Measurements from ENCODE around the gene ADGRD1.
"Not testable (repeated sequence)": the region's sequence is repeated elsewhere in the genome, so short reads cannot be mapped to it uniquely, and the experiment has no call there.

ADGRD1 gene

GRCh38 chr12:130937546-130937945, 16.2 kb upstream of the ADGRD1 start:
- DNase-seq (ENCODE audit: low read depth in 2 of 2), result not testable (repeated sequence)

GRCh38 chr12:130938186-130938585, 15.5 kb upstream of the ADGRD1 start:
- DNase-seq (ENCODE audit: low read depth in 2 of 2), result no peak

GRCh38 chr12:130944878-130945277, 8.8 kb upstream of the ADGRD1 start:
- DNase-seq (ENCODE audit: low read depth in 2 of 2), result no peak

GRCh38 chr12:130945786-130946492, 7.8 kb upstream of the ADGRD1 start:
- no peak for DNase-seq (ENCODE audit: low read depth in 2 of 2)

- DNase-seq (ENCODE audit: low read depth in 2 of 2), result no peak
These were observed 6.6 kb upstream of the ADGRD1 start for GRCh38 chr12:130947028-130947613.

- DNase-seq (ENCODE audit: low read depth in 2 of 2), result no peak
These were observed 5.6 kb upstream of the ADGRD1 start for GRCh38 chr12:130948136-130948535.

- no peak for DNase-seq (ENCODE audit: low read depth in 2 of 2)
These were observed 5.0 kb upstream of the ADGRD1 start for GRCh38 chr12:130948751-130949150.

GRCh38 chr12:130949806-130950205, 3.9 kb upstream of the ADGRD1 start:
- no peak for DNase-seq (ENCODE audit: low read depth in 2 of 2)

GRCh38 chr12:130951636-130952035, 2.1 kb upstream of the ADGRD1 start:
- no peak for DNase-seq (ENCODE audit: low read depth in 2 of 2)

GRCh38 chr12:130952171-130952954, 1.3 kb upstream of the ADGRD1 start:
- DNase-seq (ENCODE audit: low read depth in 2 of 2), result no peak

- no peak for DNase-seq (ENCODE audit: low read depth in 2 of 2)
These were observed 781 bp downstream of the ADGRD1 start for GRCh38 chr12:130954544-130954831.

- DNase-seq (ENCODE audit: low read depth in 2 of 2), result no peak
These were observed 1.6 kb downstream of the ADGRD1 start for GRCh38 chr12:130955238-130955816.

- no peak for DNase-seq (ENCODE audit: low read depth in 2 of 2)
These were observed 2.3 kb downstream of the ADGRD1 start for GRCh38 chr12:130956009-130956408.

- no peak for DNase-seq (ENCODE audit: low read depth in 2 of 2)
These were observed 3.0 kb downstream of the ADGRD1 start for GRCh38 chr12:130956456-130957303.

- no peak for DNase-seq (ENCODE audit: low read depth in 2 of 2)
These were observed 3.6 kb downstream of the ADGRD1 start for GRCh38 chr12:130957304-130957621.

- DNase-seq (ENCODE audit: low read depth in 2 of 2), result no peak
These were observed 4.9 kb downstream of the ADGRD1 start for GRCh38 chr12:130958557-130959140.

- no peak for DNase-seq (ENCODE audit: low read depth in 2 of 2)
These were observed 5.9 kb downstream of the ADGRD1 start for GRCh38 chr12:130959632-130960031.

GRCh38 chr12:130960058-130960457, 6.4 kb downstream of the ADGRD1 start:
- DNase-seq (ENCODE audit: low read depth in 2 of 2), result no peak

- DNase-seq (ENCODE audit: low read depth in 2 of 2), result no peak
These were observed 7.1 kb downstream of the ADGRD1 start for GRCh38 chr12:130960787-130961186.

- no peak for DNase-seq (ENCODE audit: low read depth in 2 of 2)
These were observed 8.3 kb downstream of the ADGRD1 start for GRCh38 chr12:130961921-130962451.

GRCh38 chr12:130965214-130965613, 11.5 kb downstream of the ADGRD1 start:
- DNase-seq (ENCODE audit: low read depth in 2 of 2), result no peak

Data from fibroblast of skin of left biceps (primary cell).